Measurements from ENCODE around the gene FOXI2. TPM values are rescaled to one million over a fixed set of nuclear protein-coding genes. Genes with fewer than 3 reads are reported as not detected.

Gene FOXI2
- total RNA-seq, 2 donors from 2014 or later, result 0.78 TPM; not detected in 1

GRCh38 chr10:127776816-127777215, 39.8 kb downstream of the FOXI2 start:
- TF ChIP-seq CTCF (IDR thresholded peaks at IDR 0.05), result no peak
- ATAC-seq (ENCODE audit: insufficient number of reproducible peaks, low FRiP score, low read depth), result no peak
- Histone ChIP-seq H3K27me3 (replicated peaks; ENCODE audit: insufficient read depth) (no peaks in the 10 kb centered on the region), H3K4me1 (ENCODE audit: control insufficient read depth in 1 of 2, low read depth in 2 of 2) (no peaks in the 10 kb centered on the region), H3K36me3 (no peaks in the 10 kb centered on the region), H3K9me3 (no peaks in the 10 kb centered on the region), H3K4me3 (no peak overlapping the region), H3K27ac (no peak overlapping the region)
- DNase-seq (ENCODE audit: low spot score), result no peak

GRCh38 chr10:127781412-127781811, 44.4 kb downstream of the FOXI2 start:
- Histone ChIP-seq H3K27ac (no peak overlapping the region), H3K4me3 (no peak overlapping the region), H3K4me1 (ENCODE audit: control insufficient read depth in 1 of 2, low read depth in 2 of 2) (no peaks in the 10 kb centered on the region), H3K36me3 (no peaks in the 10 kb centered on the region), H3K27me3 (replicated peaks; ENCODE audit: insufficient read depth) (no peaks in the 10 kb centered on the region), H3K9me3 (no peaks in the 10 kb centered on the region)
- no peak for ATAC-seq (ENCODE audit: insufficient number of reproducible peaks, low FRiP score, low read depth)
- DNase-seq (ENCODE audit: low spot score), result no peak
- no peak for TF ChIP-seq CTCF (IDR thresholded peaks at IDR 0.05)

GRCh38 chr10:127787873-127788272, 50.9 kb downstream of the FOXI2 start:
- H3K27ac ChIP-seq, result no peak overlapping the region
- H3K27me3 ChIP-seq (replicated peaks; ENCODE audit: insufficient read depth), result no peaks in the 10 kb centered on the region
- H3K36me3 ChIP-seq, result no peaks in the 10 kb centered on the region
- DNase-seq (ENCODE audit: low spot score) (no peak), ATAC-seq (ENCODE audit: insufficient number of reproducible peaks, low FRiP score, low read depth) (no peak)
- H3K9me3 ChIP-seq, result no peaks in the 10 kb centered on the region
- no peaks in the 10 kb centered on the region for H3K4me1 ChIP-seq (ENCODE audit: control insufficient read depth in 1 of 2, low read depth in 2 of 2)
- TF ChIP-seq CTCF (IDR thresholded peaks at IDR 0.05), result no peak
- H3K4me3 ChIP-seq, result no peak overlapping the region

- ATAC-seq (ENCODE audit: insufficient number of reproducible peaks, low FRiP score, low read depth) (no peak), DNase-seq (ENCODE audit: low spot score) (no peak)
- H3K27me3 ChIP-seq (replicated peaks; ENCODE audit: insufficient read depth), result no peaks in the 10 kb centered on the region
- H3K9me3 ChIP-seq, result no peaks in the 10 kb centered on the region
- H3K4me3 ChIP-seq, result no peak overlapping the region
- H3K4me1 ChIP-seq (ENCODE audit: control insufficient read depth in 1 of 2, low read depth in 2 of 2), result no peaks in the 10 kb centered on the region
- no peak overlapping the region for H3K27ac ChIP-seq
- TF ChIP-seq CTCF (IDR thresholded peaks at IDR 0.05), result no peak
- no peaks in the 10 kb centered on the region for H3K36me3 ChIP-seq
These were observed 53.2 kb downstream of the FOXI2 start for GRCh38 chr10:127790066-127790624.

Other genes starting within 250 kb of the FOXI2 start
- gene NPS, start 187.9 kb upstream of the FOXI2 start, total RNA-seq, result not detected
- gene CLRN3, start 155.8 kb downstream of the FOXI2 start, total RNA-seq, result not detected
- gene PTPRE, start 169.9 kb downstream of the FOXI2 start, total RNA-seq, result 10 to 100 TPM; 41.9 to 45.1 TPM